GM18517 (cell line): Measurements from ENCODE around the gene GRIK3.

Experiments used
- ATAC-seq: cut with Tn5 transposase; IDR thresholded peaks from one replicate; pipeline ENCODE4 v1.9.1; 2021; ENCODE audit warnings: mild to moderate bottlenecking, moderate library complexity; ENCODE audit not compliant: unreplicated experiment

GRIK3 gene

GRCh38 chr1:36982709-36983108, 51.6 kb downstream of the GRIK3 start:
- ATAC-seq: no peak

GRCh38 chr1:36981771-36982622, 52.3 kb downstream of the GRIK3 start:
- ATAC-seq: no peak

GRCh38 chr1:36981126-36981525, 53.2 kb downstream of the GRIK3 start:
- ATAC-seq: no peak

GRCh38 chr1:36977731-36978406, 56.4 kb downstream of the GRIK3 start:
- ATAC-seq: no peak

GRCh38 chr1:36975642-36976041, 58.7 kb downstream of the GRIK3 start:
- no peak for ATAC-seq

- ATAC-seq: no peak
Observed at GRCh38 chr1:36973056-36973455, 61.3 kb downstream of the GRIK3 start.

GRCh38 chr1:36971852-36972618, 62.3 kb downstream of the GRIK3 start:
- no peak for ATAC-seq

GRCh38 chr1:36968730-36969129, 65.6 kb downstream of the GRIK3 start:
- ATAC-seq: no peak

- ATAC-seq: no peak
Observed at GRCh38 chr1:36966242-36966641, 68.1 kb downstream of the GRIK3 start.

GRCh38 chr1:36965275-36966159, 68.8 kb downstream of the GRIK3 start:
- no peak for ATAC-seq

- no peak for ATAC-seq
Observed at GRCh38 chr1:36964830-36965229, 69.5 kb downstream of the GRIK3 start.

- no peak for ATAC-seq
Observed at GRCh38 chr1:36963006-36963405, 71.3 kb downstream of the GRIK3 start.

- ATAC-seq: no peak
Observed at GRCh38 chr1:36961062-36961615, 73.2 kb downstream of the GRIK3 start.

- ATAC-seq: no peak
Observed at GRCh38 chr1:36956570-36956969, 77.7 kb downstream of the GRIK3 start.

GRCh38 chr1:36955016-36955415, 79.3 kb downstream of the GRIK3 start:
- ATAC-seq: no peak

- ATAC-seq: no peak
Observed at GRCh38 chr1:36953061-36953460, 81.3 kb downstream of the GRIK3 start.

GRCh38 chr1:36951761-36952160, 82.6 kb downstream of the GRIK3 start:
- ATAC-seq: no peak

- ATAC-seq: no peak
Observed at GRCh38 chr1:36951292-36951750, 83.0 kb downstream of the GRIK3 start.

- no peak for ATAC-seq
Observed at GRCh38 chr1:36950604-36951291, 83.6 kb downstream of the GRIK3 start.

GRCh38 chr1:36948606-36949005, 85.7 kb downstream of the GRIK3 start:
- ATAC-seq: no peak
